ENCODE measurements around the gene ADGRE1.

DNA sequence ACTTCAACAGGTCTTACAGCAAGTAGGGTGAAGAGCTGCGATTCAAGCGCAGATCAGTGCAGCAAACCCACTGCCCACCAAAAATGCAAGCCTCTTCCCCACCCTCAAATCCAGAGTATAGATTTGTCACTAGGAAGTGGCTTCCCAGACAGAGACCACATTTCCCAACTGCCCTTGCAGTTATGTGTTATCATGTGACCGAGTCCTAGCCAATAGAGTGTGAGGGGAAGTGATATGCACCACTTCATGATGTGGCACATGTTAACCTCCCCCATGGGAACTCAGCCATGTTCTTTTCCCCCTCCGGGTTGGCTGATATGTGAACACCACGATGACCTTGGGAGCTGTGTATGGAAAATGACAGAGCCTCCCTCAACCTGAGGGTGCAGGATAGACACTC is 83.1 kb downstream of the ADGRE1 start:
- TF ChIP-seq CTCF (IDR thresholded peaks at IDR 0.05), result no peak
- no peak for TF ChIP-seq ZFX (IDR thresholded peaks at IDR 0.05; ENCODE audit: borderline replicate concordance)
